Vagina (tissue), 2 donors: ENCODE measurements around the gene ESPNL. TPM values are rescaled to one million over a fixed set of nuclear protein-coding genes. Genes with fewer than 3 reads are reported as not detected.

Experiments
- DNase-seq, 2 donors: peaks; one replicate each; pipeline ENCODE4 v3.0.0-alpha.2; 2017; ENCODE audit errors: extremely low spot score in 2 of 2
- H3K27ac ChIP-seq: fragments of 200-600 bp; sonication (generic); one replicate; pipeline ENCODE4 v1.5.1; 2019
- H3K27me3 ChIP-seq: fragments of 200-600 bp; sonication (generic); one replicate; pipeline ENCODE4 v1.5.1; 2019
- H3K36me3 ChIP-seq, 2 donors: fragments of 200-600 bp; sonication (generic); one replicate each; pipeline ENCODE4 v1.5.1; 2017 to 2019
- H3K4me1 ChIP-seq: fragments of 200-600 bp; sonication (generic); one replicate; pipeline ENCODE4 v1.5.1; 2019
- H3K4me3 ChIP-seq, 2 donors: fragments of 200-600 bp; sonication (generic); 1 replicate in 1 of 2; 2 replicates in 1 of 2; pipeline ENCODE4 v1.5.1; 2016 to 2019
- H3K9me3 ChIP-seq: fragments of 200-600 bp; sonication (generic); one replicate; pipeline ENCODE4 v1.5.1; 2019
- CTCF ChIP-seq, 3 experiments: fragments of 450-650 bp in 2 of 3; fragments of 200-600 bp in 1 of 3; sonication (generic) in 1 of 3; IDR thresholded peaks; one replicate each; pipeline ENCODE4 v1.5.1; 2017 to 2019; ENCODE audit warnings: antibody characterized with exemption in 3 of 3, mild to moderate bottlenecking in 2 of 3, moderate library complexity in 2 of 3
- POLR2A ChIP-seq, 2 donors: fragments of 450-650 bp; IDR thresholded peaks; one replicate each; pipeline ENCODE4 v1.6.1; 2017; ENCODE audit warnings: antibody characterized with exemption in 2 of 2, mild to moderate bottlenecking in 2 of 2, moderate library complexity in 2 of 2
- POLR2AphosphoS5 ChIP-seq, 2 donors: sonication (generic); formaldehyde crosslinking; IDR thresholded peaks; one replicate each; pipeline ENCODE4 v1.9.0; 2017; ENCODE audit warnings: antibody characterized with exemption in 2 of 2, mild to moderate bottlenecking in 2 of 2, low read depth in 1 of 2; ENCODE audit not compliant: insufficient read depth in 1 of 2
- intact Hi-C: fragments of 100-400 bp; cut with DNase I; formaldehyde crosslinking; loops from one replicate; pipeline ENCODE4 v1.15.1; 2023
- total RNA-seq: library from RNA; depleted of rRNA; stranded (reverse); fragments of >200 nt; gene quantifications from one replicate; pipeline ENCODE4 v1.2.3, GENCODE V29; 2016

The ESPNL gene
- total RNA-seq, 1 donor from 2014 or later: 0.74 TPM

- no peaks in the 10 kb centered on the region for H3K27me3 ChIP-seq
- H3K27ac ChIP-seq: no peak overlapping the region
- intact Hi-C loops: no loop called here
- no peak overlapping the region for H3K4me3 ChIP-seq
- H3K4me1 ChIP-seq: no peaks in the 10 kb centered on the region
- H3K36me3 ChIP-seq: no peaks in the 10 kb centered on the region
- DNase-seq: no peak
- no peaks in the 10 kb centered on the region for H3K9me3 ChIP-seq
- no peak for TF ChIP-seq POLR2AphosphoS5 (IDR thresholded peaks at IDR 0.05; ENCODE audit: insufficient read depth in 1 of 2, low read depth in 1 of 2)
- TF ChIP-seq CTCF (IDR thresholded peaks at IDR 0.05): no peak
- no peak for TF ChIP-seq POLR2A (IDR thresholded peaks at IDR 0.05)
Measured at GRCh38 chr2:238149841-238150572, 49.9 kb downstream of the ESPNL start.

DNA sequence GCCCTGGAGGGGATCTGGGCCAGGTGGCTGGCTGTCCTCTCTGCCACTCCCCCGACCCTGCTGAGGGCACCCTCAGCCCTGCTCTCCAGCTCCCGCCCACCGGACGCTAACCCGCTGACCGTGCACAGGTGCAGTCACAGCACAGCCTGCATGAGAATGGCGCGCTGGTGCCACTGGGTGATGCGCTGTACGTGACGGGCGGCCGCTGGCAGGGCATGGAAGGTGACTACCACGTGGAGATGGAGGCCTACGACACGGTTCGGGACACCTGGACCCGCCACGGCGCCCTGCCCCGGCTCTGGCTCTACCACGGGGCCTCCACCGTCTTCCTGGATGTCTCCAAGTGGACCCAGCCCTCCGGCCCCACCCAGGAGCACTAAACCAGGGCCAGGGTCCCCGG is 50.5 kb downstream of the ESPNL start:
- no peak for TF ChIP-seq POLR2A (IDR thresholded peaks at IDR 0.05)
- no peak for TF ChIP-seq CTCF (IDR thresholded peaks at IDR 0.05)
- TF ChIP-seq POLR2AphosphoS5 (IDR thresholded peaks at IDR 0.05; ENCODE audit: insufficient read depth in 1 of 2, low read depth in 1 of 2): no peak
- DNase-seq: no peak
- no peak overlapping the region for H3K27ac ChIP-seq
- H3K36me3 ChIP-seq: no peaks in the 10 kb centered on the region
- no peaks in the 10 kb centered on the region for H3K27me3 ChIP-seq
- intact Hi-C loops: no loop called here
- H3K9me3 ChIP-seq: no peaks in the 10 kb centered on the region
- H3K4me1 ChIP-seq: no peaks in the 10 kb centered on the region
- H3K4me3 ChIP-seq: no peak overlapping the region

- TF ChIP-seq CTCF (IDR thresholded peaks at IDR 0.05): no peak
- no peak for TF ChIP-seq POLR2A (IDR thresholded peaks at IDR 0.05)
- no peak for TF ChIP-seq POLR2AphosphoS5 (IDR thresholded peaks at IDR 0.05; ENCODE audit: insufficient read depth in 1 of 2, low read depth in 1 of 2)
- no peaks in the 10 kb centered on the region for H3K4me1 ChIP-seq
- no peaks in the 10 kb centered on the region for H3K9me3 ChIP-seq
- no peaks in the 10 kb centered on the region for H3K27me3 ChIP-seq
- no peak overlapping the region for H3K27ac ChIP-seq
- intact Hi-C loops: no loop called here
- no peak for DNase-seq
- no peak overlapping the region for H3K4me3 ChIP-seq
- no peaks in the 10 kb centered on the region for H3K36me3 ChIP-seq
Measured at GRCh38 chr2:238151205-238151604, 51.1 kb downstream of the ESPNL start.

DNA sequence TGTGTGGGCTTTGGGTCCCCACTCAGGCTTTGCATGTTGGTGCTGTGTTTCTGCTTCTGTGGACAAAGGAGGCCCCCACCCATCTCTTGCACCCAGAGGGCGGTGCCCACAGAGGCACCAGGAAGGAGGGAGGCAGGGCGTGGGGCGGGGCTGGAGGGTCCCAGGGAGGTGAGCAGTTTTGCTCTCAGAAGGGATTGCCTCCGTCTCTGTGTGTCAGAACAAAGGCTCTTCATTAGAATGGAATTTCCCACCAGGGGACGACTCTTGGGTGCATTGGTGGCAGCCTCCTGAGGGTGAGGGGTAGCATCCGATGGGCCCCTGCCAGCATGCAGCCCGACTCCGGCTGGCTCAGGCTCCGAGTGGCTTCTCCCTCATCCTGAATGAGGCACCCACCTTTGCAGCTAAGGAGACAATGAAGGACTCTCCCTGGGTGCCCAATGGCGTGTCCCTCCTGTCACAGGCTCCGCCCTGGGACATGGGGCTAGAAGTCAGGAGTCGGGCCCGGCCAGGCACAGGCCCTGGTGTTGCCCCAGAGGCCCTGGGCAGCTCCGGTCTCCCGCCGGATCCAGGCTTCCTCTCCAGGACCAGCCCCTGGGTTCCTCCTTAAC is 51.6 kb downstream of the ESPNL start:
- Histone ChIP-seq H3K9me3 (no peaks in the 10 kb centered on the region), H3K27ac (no peak overlapping the region), H3K4me1 (no peaks in the 10 kb centered on the region), H3K27me3 (no peaks in the 10 kb centered on the region), H3K4me3 (no peak overlapping the region), H3K36me3 (no peaks in the 10 kb centered on the region)
- no peak for TF ChIP-seq POLR2AphosphoS5 (IDR thresholded peaks at IDR 0.05; ENCODE audit: insufficient read depth in 1 of 2, low read depth in 1 of 2)
- no peak for TF ChIP-seq POLR2A (IDR thresholded peaks at IDR 0.05)
- TF ChIP-seq CTCF (IDR thresholded peaks at IDR 0.05): no peak
- DNase-seq: no peak
- intact Hi-C loops: no loop called here
